Measurements from ENCODE around the gene GRB7. TPM values are rescaled to one million over a fixed set of nuclear protein-coding genes. Genes with fewer than 3 reads are reported as not detected.

GRB7 gene
- total RNA-seq, 2 experiments from 2014 or later = 1.2 TPM; not detected in 1

GRCh38 chr17:39715375-39716072 is 22.2 kb upstream of the GRB7 start:
- POLR2A ChIA-PET = no interaction called here

GRCh38 chr17:39716073-39716818 is 21.5 kb upstream of the GRB7 start:
- H3K4me3 Mint-ChIP-seq = no peak overlapping the region
- H3K27me3 Mint-ChIP-seq = no peaks in the 10 kb centered on the region
- POLR2A ChIA-PET = no interaction called here
- H3K27ac Mint-ChIP-seq = no peak overlapping the region
- H3K36me3 Mint-ChIP-seq (ENCODE audit: low read depth) = no peaks in the 10 kb centered on the region
- CTCF ChIA-PET = interaction anchor here (0.8 to 1.2 kb wide), 2 partner anchors 14 to 62 kb away, joined by 3 to 7 read pairs; partner anchors contain the start of gene MIEN1
- DNase-seq (no peak), ATAC-seq (no peak)
- intact Hi-C loops (cut with micrococcal nuclease) = no loop called here
- TF ChIP-seq, protein P1, sequence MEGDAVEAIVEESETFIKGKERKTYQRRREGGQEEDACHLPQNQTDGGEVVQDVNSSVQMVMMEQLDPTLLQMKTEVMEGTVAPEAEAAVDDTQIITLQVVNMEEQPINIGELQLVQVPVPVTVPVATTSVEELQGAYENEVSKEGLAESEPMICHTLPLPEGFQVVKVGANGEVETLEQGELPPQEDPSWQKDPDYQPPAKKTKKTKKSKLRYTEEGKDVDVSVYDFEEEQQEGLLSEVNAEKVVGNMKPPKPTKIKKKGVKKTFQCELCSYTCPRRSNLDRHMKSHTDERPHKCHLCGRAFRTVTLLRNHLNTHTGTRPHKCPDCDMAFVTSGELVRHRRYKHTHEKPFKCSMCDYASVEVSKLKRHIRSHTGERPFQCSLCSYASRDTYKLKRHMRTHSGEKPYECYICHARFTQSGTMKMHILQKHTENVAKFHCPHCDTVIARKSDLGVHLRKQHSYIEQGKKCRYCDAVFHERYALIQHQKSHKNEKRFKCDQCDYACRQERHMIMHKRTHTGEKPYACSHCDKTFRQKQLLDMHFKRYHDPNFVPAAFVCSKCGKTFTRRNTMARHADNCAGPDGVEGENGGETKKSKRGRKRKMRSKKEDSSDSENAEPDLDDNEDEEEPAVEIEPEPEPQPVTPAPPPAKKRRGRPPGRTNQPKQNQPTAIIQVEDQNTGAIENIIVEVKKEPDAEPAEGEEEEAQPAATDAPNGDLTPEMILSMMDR (IDR thresholded peaks at IDR 0.05) = no peak
- no peaks in the 10 kb centered on the region for H3K4me1 Mint-ChIP-seq (ENCODE audit: low read depth)
- no peaks in the 10 kb centered on the region for H3K9me3 Mint-ChIP-seq

More at GRCh38 chr17:39715375-39716072, 22.2 kb upstream of the GRB7 start:
- TF ChIP-seq, protein P1 (IDR thresholded peaks at IDR 0.05) = no peak
- Mint-ChIP-seq H3K27me3 (no peaks in the 10 kb centered on the region), H3K27ac (no peak overlapping the region), H3K4me1 (ENCODE audit: low read depth) (no peaks in the 10 kb centered on the region), H3K4me3 (no peak overlapping the region), H3K36me3 (ENCODE audit: low read depth) (no peaks in the 10 kb centered on the region), H3K9me3 (no peaks in the 10 kb centered on the region)
- DNase-seq (no peak), ATAC-seq (no peak)
- CTCF ChIA-PET = no interaction called here
- intact Hi-C loops (cut with micrococcal nuclease) = no loop called here

DNA sequence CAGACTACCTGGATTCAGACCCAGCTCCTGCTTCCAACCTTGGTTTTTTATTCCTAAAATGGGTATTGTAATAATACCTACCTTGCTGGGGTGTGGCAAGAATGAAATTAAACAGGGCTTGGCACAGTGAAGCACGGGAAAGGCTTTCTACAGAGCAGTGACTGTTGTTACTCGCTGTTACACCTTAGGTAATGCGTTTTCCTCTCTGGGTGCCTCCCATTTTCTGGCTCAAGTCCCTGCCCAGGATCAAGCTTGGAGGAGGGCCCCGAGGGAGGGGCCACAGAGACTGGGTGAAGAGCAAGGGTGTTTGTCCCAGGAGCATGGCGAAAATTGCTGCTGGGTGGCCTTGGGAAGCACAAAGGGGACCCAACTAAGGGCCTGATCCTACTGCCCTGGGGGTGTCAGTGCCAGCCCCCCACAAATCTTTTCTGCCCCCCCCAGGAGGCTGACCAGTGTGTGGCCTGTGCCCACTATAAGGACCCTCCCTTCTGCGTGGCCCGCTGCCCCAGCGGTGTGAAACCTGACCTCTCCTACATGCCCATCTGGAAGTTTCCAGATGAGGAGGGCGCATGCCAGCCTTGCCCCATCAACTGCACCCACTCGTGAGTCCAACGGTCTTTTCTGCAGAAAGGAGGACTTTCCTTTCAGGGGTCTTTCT is 20.7 kb upstream of the GRB7 start:
- ATAC-seq = no peak
- no peaks in the 10 kb centered on the region for H3K36me3 Mint-ChIP-seq (ENCODE audit: low read depth)
- TF ChIP-seq, protein P1 (IDR thresholded peaks at IDR 0.05) = no peak
- intact Hi-C loops (cut with micrococcal nuclease) = no loop called here
- DNase-seq = no peak
- H3K27ac Mint-ChIP-seq = no peak overlapping the region
- ChIA-PET POLR2A (no interaction called here), CTCF (interaction anchor here (0.8 to 1.2 kb wide), 2 partner anchors 13 to 63 kb away, joined by 3 to 7 read pairs; partner anchors contain the start of gene MIEN1)
- H3K4me1 Mint-ChIP-seq (ENCODE audit: low read depth) = no peaks in the 10 kb centered on the region
- no peaks in the 10 kb centered on the region for H3K27me3 Mint-ChIP-seq
- H3K4me3 Mint-ChIP-seq = no peak overlapping the region
- H3K9me3 Mint-ChIP-seq = no peaks in the 10 kb centered on the region

- no peak for DNase-seq
- ChIA-PET POLR2A (no interaction called here), CTCF (interaction anchor here (1.0 kb wide), 1 partner anchor 96 kb away, joined by 3 read pairs; no protein-coding TSS in a partner anchor)
- Mint-ChIP-seq H3K36me3 (ENCODE audit: low read depth) (no peaks in the 10 kb centered on the region), H3K4me3 (no peak overlapping the region), H3K27me3 (no peaks in the 10 kb centered on the region), H3K27ac (no peak overlapping the region), H3K4me1 (ENCODE audit: low read depth) (no peaks in the 10 kb centered on the region), H3K9me3 (no peaks in the 10 kb centered on the region)
- intact Hi-C loops (cut with micrococcal nuclease) = no loop called here
- TF ChIP-seq, protein P1 (IDR thresholded peaks at IDR 0.05) = no peak
- ATAC-seq = no peak
Measured at GRCh38 chr17:39717660-39718059, 20.1 kb upstream of the GRB7 start.
